Glomerular visceral epithelial cell (primary cell): ENCODE results near the gene GNAS-AS1.

Experiments used
- DNase-seq: peaks from one replicate; pipeline ENCODE4 v3.0.0-alpha.2; 2016; ENCODE audit errors: extremely low spot score

The GNAS-AS1 gene

DNA sequence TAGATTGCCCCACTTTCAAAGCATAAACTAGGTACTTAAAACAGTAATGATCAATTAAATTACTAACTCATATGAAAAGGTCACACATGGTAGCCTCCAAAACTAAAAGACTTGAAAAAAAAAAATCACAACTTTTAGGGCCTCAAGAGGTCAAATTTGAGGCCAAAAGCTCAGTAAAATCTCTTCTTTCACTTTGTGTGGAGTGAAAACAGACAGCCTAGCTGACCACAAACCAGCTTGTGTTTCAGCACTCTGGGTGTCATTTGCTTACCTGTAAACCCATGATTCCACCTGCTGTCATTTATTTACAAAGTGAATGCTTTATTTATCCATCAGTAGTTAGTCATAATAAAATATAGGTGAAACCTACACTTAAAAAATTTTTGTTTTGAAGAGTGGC lies 35.8 kb upstream of the GNAS-AS1 start:
- DNase-seq: no peak

DNA sequence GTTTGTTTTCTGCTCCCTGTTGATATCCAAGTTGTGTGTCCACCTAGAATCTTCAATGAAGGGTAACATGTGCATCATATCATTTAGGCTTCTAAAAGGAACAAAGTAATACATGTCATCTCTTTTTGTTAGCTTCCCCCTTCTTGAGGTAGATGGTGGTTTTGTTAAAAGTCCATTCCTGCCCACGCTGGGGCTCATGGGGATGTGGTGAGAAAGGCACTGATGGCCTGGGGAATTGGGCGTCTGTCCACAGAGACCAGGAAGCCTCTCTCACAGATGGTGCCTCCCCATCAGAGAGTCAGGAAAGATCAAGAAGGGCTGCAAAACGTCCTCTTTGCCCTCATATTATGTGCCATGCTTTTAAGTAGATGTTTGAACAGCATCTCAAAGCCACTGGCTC lies 34.3 kb upstream of the GNAS-AS1 start:
- DNase-seq: no peak

DNA sequence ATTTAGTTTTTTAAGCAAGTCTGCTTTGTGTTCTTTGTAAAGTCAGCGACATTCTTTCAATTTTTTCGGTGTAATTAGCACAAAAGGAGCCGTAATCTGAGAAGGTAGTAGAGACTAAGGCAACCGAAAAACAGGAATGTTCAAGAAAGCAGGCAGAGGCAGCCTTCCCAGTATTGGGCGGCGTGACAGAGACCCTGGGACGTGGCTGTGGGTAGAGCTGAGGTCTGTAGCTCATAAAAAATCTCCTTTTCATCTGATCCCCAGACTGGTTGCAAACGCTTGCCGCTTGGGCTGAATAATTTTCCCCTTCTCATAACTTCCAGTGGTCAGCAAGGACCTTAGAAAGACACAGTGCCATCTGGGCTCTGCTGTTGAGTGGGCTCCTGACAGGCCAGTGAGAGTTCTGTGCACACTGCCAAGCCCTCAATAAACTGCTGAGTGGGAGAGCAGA lies 32.6 kb upstream of the GNAS-AS1 start:
- no peak for DNase-seq

DNA sequence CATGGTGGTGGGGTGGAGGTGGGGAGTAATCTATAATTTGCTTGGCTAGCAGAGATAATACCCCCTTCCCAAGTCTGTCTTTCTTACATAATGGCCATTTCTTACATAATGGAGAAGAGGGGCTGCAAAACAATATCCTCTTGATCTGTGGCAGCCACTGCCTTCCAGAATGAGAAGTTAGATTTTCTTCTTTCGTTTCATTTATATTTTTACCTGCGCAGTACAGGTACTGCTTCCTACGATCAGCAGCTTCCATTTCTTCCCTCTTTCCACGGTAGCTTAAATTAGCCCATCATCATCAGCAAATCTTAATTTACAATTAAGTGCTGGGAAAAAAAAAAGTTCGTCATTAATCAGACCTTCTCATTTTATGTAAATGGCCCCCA lies 32.0 kb upstream of the GNAS-AS1 start:
- no peak for DNase-seq

DNA sequence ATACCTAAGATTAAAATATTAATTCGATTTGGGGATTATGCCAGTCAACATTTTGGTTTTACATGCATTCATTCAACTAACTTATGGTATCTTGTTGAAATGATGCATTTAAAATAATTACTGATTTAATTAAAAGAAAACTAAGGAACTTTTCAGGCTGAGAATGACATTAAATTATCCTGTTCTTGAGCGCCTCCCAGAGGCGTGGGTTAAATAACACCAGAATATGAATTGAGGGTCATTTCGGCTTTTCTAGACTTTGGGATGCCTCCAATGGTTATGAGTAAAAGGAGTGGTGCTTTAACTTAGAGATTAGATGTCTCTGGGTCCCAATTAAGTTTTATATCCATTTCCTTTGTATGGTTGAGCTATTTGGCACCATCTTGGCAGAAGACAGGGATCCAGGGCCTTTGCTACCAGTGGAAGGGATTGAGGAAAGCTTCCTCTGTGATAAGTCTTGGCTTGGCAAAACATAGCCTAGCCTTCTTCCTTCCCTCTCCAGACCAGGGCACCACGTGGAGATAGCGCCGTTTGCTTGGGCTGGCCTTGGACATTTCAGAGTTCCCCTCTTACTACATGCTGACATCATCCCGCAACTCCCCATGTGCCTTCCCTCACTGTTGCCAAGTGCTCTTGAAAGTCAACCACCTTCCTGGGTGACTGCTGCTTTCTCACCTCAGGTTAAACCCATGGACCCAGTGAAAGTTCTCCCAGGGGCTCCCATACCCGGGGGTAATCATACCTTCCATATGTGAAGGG lies 30.5 kb upstream of the GNAS-AS1 start:
- no peak for DNase-seq

DNA sequence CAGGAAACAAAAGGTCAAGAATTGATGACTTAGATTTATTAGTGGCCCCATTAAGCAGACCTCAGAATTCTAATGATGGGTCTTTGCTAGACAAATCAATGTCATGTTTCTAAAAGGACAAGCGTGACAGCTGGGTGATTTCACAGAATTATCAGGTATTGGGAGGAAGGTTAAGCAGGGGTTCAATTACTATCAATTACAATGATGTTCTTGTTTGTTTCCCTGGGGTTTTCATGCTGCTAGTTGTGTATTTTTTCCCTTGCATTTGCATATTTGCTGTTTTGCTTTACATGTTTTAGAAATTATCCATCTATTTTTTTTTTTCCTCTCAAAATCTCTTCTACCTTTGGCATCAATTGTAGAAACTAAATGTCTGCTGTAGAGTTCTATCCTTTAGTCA lies 29.7 kb upstream of the GNAS-AS1 start:
- DNase-seq: no peak

DNA sequence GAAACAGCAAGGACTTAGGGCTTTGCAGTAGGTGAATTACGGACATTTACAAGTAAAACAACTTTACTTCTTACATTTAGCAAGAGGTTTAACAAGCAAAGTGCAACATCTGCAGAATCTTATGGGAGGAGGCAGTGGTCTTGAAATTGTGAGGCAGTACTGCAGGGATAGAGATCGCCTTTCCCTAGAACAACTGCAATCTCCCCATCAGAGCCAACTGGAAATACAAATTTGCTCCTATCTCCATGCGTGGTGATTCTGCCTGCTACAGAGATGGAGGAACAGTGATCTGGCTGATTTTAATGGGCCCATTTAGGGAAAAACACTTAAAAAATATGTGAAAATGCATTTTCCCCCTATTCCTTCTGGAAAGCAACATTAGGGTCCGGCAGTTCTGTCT lies 27.7 kb upstream of the GNAS-AS1 start:
- no peak for DNase-seq

DNA sequence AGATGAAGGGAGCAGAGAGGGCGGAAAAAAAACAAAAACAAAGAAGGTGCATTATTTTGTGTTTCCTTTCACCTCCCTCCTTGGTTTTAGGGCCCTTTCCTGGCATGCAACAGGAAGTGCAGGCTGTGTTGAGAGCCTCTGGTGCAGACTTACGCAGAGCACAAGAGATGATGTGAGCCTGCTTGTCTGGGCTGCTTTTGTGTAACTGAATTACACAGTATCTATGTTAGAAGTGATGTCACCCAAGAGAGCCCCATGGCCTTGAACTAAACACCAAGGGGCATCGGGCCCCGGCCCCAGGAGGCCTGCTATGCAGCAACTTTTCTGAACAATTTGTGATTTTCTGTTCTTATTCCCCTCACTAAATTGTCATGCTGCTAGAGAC lies 27.3 kb upstream of the GNAS-AS1 start:
- no peak for DNase-seq

DNA sequence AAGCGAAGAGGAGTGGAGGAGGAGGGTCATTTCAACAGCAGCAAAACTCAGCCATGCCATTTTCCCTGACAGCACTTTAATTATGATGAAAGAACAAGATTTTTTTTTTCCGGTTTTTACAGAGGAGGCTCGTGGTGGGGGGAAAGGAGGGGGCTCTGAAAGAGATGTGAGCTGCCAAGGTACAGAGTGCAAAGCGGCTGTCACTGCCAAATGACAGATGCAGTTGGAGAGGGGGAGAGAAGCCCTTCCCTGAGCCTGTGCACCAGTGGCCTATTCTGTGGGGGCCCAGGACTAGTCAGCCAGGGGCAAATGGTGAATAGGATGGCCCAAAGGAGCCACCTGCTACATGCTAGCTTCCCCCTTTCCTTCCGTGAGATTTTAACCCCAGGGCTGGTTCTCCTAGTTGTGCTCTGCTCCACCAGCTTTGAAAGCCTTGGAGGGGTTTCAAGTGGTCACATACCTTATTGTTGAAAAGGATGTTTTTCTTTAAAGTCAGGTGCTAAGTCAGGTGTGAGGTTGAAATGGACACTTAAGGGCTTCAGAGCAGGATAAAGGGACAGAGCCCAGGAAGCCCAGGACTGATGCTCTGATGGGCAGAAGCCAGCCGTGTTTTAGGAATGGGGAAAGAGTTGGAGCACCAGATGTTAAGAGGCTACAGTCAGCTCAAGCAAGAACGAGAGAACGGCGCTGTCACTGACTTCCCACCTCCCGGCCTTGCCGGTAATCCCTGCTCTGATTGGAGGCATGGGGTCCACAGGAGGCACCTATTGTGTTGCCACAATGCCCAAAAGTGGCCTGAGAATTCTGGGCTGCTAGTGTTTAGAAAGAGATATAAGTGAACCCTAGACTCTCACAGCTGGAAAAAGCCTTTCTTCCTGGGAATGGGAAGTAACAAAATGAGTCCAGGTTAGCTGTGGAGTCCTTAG lies 26.6 kb upstream of the GNAS-AS1 start:
- DNase-seq: no peak

DNA sequence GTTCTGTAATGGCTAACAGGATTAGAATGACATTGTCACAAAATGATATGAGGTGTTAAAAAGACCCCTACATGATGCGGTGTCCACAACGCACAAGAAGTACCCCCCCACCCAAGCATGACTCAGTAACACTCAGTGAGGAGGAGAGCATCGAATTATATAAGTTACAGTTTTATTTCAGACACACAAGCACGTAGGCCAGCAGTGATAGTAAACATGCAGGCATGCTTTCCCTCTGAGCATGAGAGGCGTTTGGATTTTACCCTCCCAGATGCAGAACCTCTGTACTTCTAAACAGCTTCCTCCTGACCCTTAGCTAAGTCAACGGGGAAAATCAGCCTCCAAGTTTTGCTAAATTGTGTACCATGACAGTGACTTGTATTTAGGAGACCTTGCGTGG lies 25.7 kb upstream of the GNAS-AS1 start:
- DNase-seq: no peak

DNA sequence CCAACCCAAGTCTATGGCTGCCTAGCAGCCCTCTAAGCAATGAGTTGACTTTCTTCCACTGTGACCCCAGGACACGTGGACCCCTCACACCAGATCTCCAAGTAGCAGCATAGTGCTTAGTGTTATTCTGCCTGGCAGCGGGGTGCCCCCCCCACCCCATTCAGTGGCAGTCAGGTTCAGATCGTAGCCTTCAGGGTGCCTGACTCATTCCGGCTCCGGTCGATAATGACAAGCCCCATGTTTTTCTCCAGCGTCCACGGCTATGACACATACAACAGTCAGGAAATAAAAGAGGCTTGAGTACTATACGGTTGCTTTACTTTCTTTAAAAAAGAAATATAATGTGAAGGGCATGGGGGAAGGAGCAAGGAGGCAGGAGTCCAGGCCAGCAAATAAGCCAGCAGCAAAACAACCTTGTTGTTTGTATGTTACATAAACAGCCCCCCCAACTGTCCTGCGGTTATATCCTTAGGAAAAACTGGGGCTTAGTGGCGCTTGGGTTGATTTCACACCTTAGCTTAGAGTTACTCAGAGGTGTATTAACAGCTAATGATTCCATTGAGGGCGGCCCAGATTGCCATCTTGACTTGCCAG lies 24.9 kb upstream of the GNAS-AS1 start:
- peak; percentile 61 for DNase-seq

DNA sequence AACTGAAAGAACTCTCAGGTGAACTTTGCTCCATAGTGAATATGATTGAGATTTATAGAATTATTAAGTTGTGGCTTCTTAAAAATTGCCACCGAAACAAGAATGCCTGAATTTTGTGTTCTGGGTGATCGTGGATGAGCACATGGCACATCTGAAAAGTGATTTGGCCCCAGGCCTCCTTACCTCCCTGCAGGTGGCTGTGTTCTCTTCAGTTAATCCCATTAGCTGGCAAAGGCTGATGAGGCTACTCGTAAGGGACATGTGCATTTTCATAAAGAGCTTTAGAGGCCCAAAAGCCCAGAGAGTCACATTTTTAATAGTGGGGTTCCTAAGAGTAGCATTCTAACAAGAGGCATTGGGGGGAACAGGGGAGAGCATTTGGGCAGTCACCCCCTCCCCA lies 24.4 kb upstream of the GNAS-AS1 start:
- DNase-seq: no peak

DNA sequence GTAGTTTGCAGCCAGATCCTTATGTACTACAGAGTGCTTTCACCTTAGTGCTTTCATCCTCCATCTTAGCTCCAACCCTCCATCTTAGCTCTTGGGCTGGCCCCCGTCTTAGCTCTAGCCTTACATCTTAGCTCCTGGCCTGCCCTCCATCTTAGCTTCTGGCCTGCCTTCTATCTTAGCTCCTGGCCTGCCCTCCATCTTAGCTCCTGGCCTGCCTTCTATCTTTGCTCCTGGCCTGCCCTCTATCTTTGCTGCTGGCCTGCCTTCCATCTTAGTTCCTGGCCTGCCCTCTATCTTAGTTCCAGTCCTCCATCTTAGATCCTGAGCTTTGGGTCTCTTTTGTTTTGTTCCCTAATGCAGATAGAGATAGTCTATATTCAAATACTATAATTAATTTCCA lies 23.8 kb upstream of the GNAS-AS1 start:
- no peak for DNase-seq

DNA sequence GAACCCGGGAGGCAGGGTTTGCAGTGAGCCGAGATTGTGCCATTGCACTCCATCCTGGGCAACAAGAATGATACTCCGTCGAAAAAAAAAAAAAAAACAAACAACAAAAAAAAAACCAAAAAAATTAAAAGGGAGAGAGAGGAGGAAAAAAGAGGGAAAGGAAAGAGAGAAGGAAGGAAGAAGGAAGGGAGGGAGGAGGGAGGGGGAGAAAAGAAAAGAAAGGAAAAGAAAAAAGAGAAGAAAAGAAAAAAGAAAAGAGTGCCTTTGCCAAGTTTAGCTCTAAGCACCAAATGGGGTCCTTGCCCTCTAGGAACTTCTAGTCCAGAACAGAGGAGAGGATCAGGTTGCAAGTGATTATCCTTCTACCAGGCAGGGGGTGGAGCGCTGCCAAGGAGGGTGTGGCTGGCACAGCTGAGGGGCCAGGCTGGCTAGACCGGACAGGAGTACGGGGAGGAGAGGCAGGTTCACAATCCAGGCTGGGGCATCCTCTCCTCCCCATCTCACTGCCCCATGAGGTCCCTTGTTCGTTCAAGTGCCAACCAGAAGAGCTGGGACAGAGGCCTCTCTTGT lies 20.9 kb upstream of the GNAS-AS1 start:
- DNase-seq: no peak

DNA sequence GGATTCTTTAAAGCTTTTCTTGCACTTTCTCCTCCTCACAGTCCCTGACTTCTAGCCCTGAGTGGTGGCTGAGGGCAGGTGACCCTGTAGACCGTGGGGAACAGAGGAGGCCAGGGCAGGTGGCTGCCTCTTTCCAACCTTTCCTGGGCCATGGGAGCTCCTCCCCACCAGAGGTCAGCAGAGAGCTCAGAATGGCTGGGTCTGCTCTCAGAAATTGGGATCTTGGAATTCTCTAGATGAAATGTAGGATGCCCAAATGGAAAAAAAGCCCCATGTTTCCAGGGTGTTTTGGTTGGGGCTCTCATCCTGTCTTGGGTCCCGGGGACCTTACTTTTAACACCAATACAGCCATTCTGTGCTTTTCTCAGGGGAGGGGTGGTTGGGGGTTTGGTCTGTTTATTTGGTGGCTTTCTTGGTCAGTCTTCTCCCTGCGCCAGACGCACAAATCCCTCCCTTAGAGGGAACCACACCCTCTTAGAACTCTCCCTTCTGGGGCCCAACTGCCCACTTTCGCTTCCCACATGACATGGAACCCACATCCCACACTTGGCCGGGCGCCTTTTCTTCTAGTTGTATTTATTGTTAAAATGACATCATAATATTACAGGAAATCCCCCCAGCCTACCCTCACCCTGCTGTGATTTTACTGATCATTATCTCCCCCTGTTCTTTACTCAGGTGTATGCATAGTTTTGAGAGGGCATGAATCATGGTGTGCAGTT lies 19.8 kb upstream of the GNAS-AS1 start:
- DNase-seq: peak; percentile 72

DNA sequence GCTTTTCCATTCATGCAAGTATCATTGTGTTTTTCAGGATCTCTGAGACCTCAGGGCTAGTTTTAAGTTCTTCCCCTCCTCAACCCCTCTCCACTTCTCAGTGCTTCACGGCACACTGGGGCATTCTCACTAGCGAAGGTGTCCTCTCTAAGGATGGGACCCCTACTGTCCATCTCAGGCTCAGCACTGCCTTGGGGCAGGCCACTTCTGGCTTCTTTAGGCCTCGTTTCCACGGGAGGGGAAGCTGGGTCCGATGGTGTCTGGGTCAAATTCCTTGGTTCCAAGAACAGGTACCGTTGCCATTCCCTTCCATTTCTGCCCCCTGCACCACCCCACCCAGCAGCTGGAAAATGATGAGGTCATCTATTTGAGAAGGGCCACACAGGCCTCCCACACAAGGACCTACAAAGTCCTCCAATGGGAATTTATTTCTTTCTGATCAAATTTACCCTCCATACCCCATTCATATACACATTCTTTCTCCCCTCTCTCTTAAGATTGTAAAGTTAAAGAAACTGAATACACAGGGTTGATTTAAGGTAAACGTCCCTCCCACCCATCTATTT lies 19.0 kb upstream of the GNAS-AS1 start:
- DNase-seq: no peak

DNA sequence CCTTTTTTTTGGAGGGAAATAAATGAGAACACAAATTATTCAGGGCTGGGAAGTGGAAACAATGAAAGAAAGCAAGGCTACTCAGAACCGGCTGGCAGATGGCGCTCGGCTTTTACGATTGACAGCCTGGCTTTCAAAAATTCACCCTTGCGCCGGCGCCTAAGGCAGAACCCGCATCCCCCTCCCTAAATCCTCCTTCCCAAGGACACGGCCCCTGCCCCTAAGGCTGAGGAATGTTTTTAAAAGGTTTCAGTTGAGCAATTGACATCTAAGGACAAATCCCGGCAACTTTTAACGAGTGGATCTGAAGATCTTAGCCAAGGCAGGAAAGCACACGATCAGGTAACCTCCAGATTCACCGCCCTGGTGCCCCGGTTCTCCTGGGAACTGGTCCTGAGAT lies 18.1 kb upstream of the GNAS-AS1 start:
- DNase-seq: no peak

DNA sequence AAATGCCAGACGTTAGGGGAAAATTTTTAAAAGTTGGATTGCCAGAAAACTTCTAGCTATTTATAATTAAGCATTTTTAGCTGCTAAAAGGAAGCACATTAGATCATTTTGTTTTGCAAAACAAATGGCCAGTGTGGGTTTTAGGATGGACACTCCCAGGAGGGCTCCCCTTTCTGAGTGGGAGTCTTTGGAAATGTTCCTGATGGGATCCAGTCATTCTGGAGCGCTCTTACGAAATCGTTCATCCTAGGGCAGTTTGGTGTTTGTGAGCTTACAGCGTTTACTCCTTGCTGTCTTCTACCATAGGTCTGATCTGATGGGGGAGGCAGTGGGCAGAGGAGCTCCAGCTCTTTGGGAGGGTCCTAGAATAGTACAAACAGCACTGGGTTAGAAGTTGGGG lies 16.5 kb upstream of the GNAS-AS1 start:
- no peak for DNase-seq

DNA sequence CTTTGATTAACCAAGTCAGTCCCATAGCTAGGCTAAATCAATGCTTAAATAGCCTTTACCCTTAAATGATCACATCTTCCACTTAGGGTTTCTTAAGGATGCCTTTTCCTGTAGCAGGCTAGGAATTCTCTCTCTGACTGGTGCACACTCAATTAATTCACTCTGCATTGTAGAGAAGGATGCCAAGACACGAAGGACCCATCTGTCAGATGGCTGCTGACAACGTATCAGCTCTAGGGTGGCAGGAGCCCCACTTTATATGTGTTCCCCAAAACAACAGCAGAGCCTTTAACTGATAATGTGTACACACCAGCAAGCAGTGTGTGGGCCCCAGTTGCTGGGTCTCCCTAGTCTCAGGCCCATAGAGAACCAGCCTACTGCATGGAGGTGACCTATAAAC lies 15.1 kb upstream of the GNAS-AS1 start:
- no peak for DNase-seq

DNA sequence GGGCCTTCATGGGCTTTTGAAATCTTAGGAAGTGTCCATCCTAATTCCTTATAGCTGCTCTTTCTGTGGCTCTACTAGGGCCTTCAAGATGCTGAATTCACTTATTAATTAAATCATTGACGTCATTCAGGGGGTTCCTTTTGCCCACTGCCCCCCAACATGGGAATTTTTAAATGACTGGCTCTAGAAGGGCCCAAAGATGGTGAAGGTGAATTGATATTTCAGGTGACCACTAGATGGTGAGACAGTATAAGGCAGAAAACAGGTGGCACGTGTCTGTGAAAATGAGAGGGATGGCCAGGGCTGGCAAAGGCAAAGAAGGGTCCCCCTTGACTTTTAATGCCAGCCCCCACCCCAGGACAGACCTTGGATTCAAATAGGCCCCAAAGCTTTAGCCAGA lies 13.6 kb upstream of the GNAS-AS1 start:
- DNase-seq: no peak

DNA sequence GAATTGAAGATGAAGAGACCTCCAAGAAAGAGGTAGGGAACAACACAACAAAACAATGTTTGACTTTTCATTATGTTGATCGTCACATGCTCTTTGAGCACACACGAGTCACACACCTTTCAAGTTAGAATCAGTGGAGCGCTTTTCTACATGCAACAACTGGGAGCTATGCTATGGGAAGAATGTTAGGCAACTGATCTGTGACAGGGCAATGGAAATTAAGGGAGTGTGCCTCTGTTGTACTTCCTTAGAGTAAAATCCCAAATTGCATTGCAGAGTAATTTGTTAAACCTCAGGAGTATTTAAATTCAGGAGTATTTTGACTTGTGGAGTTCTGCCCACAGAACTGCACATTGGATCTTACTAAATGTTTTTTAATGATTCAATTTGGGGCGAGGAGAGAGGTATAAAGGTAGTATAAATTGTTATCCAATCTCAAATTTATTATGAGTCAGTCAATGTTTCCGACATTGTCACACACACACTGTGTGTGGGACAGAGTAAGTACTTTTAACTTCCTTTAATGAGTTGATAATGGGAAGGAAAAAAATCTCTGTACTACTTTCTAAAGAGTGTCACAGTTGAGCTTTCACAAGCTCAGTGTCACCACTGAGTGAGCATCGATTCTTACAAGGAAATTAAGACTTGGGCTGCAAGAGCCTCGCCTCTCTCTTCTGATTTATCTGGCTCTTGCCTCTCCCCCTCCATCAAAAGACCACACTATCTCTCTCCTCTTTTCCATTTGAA lies 12.5 kb upstream of the GNAS-AS1 start:
- no peak for DNase-seq
